ENCODE results near the gene ZNF507. TPM values are rescaled to one million over a fixed set of nuclear protein-coding genes. Genes with fewer than 3 reads are reported as not detected.

The ZNF507 gene
- 15.8 TPM for total RNA-seq
- long read RNA-seq, full-length matches to known transcripts: 3 of 7 reads
- long read RNA-seq, partial matches to known transcripts: 3 of 7 reads
- long read RNA-seq, other reads (novel, unspliced or antisense): 1 of 7 reads

GRCh38 chr19:32345261-32346207 is at the start of gene ZNF507:
TSS of gene ZNF507 (plus strand) at chr19:32345610. CDS start at chr19:32352831, 7,221 bp downstream.
- DNase-seq (ENCODE audit: low spot score): peak; percentile 93

- no peak for DNase-seq (ENCODE audit: low spot score)
Measured at GRCh38 chr19:32296694-32297093, 48.7 kb upstream of the ZNF507 start.

- DNase-seq (ENCODE audit: low spot score): no peak
Measured at GRCh38 chr19:32302778-32303177, 42.6 kb upstream of the ZNF507 start.

GRCh38 chr19:32303193-32303592 is 42.2 kb upstream of the ZNF507 start:
- DNase-seq (ENCODE audit: low spot score): no peak

- no peak for DNase-seq (ENCODE audit: low spot score)
Measured at GRCh38 chr19:32307591-32307990, 37.8 kb upstream of the ZNF507 start.

GRCh38 chr19:32308431-32309077 is 36.9 kb upstream of the ZNF507 start:
- DNase-seq (ENCODE audit: low spot score): no peak

- no peak for DNase-seq (ENCODE audit: low spot score)
Measured at GRCh38 chr19:32309711-32310390, 35.6 kb upstream of the ZNF507 start.

- no peak for DNase-seq (ENCODE audit: low spot score)
Measured at GRCh38 chr19:32311371-32311770, 34.0 kb upstream of the ZNF507 start.

GRCh38 chr19:32313569-32314265 is 31.7 kb upstream of the ZNF507 start:
- no peak for DNase-seq (ENCODE audit: low spot score)

- DNase-seq (ENCODE audit: low spot score): no peak
Measured at GRCh38 chr19:32316034-32316433, 29.4 kb upstream of the ZNF507 start.

- no peak for DNase-seq (ENCODE audit: low spot score)
Measured at GRCh38 chr19:32317086-32317485, 28.3 kb upstream of the ZNF507 start.

GRCh38 chr19:32318884-32319520 is 26.4 kb upstream of the ZNF507 start:
- no peak for DNase-seq (ENCODE audit: low spot score)

- no peak for DNase-seq (ENCODE audit: low spot score)
Measured at GRCh38 chr19:32322541-32322940, 22.9 kb upstream of the ZNF507 start.

GRCh38 chr19:32324631-32325285 is 20.7 kb upstream of the ZNF507 start:
- DNase-seq (ENCODE audit: low spot score): no peak

GRCh38 chr19:32330213-32330857 is 15.1 kb upstream of the ZNF507 start:
- DNase-seq (ENCODE audit: low spot score): no peak

- no peak for DNase-seq (ENCODE audit: low spot score)
Measured at GRCh38 chr19:32333227-32333626, 12.2 kb upstream of the ZNF507 start.

GRCh38 chr19:32336259-32337083 is 8.9 kb upstream of the ZNF507 start:
- DNase-seq (ENCODE audit: low spot score): no peak

- DNase-seq (ENCODE audit: low spot score): no peak
Measured at GRCh38 chr19:32337084-32337808, 8.2 kb upstream of the ZNF507 start.

Measured in mesenteric fat pad (tissue), 1 donor.